Ovary (tissue), 3 donors: ENCODE measurements around the gene IL33.

Experiments
- CTCF ChIP-seq, 3 donors: fragments of 450-650 bp in 2 of 3; fragments of 200-600 bp in 1 of 3; IDR thresholded peaks; one replicate each; pipeline versions ENCODE4 v1.5.1 to v1.8.0; 2016 to 2022; ENCODE audit warnings: antibody characterized with exemption in 3 of 3, mild to moderate bottlenecking in 1 of 3
- EP300 ChIP-seq: sonication (generic); formaldehyde crosslinking; IDR thresholded peaks from one replicate; pipeline ENCODE4 v1.6.1; 2017; ENCODE audit warnings: antibody characterized with exemption
- POLR2A ChIP-seq: fragments of 450-650 bp; IDR thresholded peaks from one replicate; pipeline ENCODE4 v1.6.1; 2017; ENCODE audit warnings: antibody characterized with exemption, mild to moderate bottlenecking, moderate library complexity
- donor health status: DM: no; HTN: no; CAD: no.

- no peak for TF ChIP-seq EP300
- TF ChIP-seq CTCF (IDR thresholded peaks at IDR 0.05): no peak
- no peak for TF ChIP-seq POLR2A
Measured at GRCh38 chr9:6302417-6302816, 86.8 kb downstream of the IL33 start.
